GM23338 (cell line): ENCODE measurements around the gene ABCD1. TPM values are rescaled to one million over a fixed set of nuclear protein-coding genes. Genes with fewer than 3 reads are reported as not detected.

Source experiments
- ATAC-seq: fragments of 200-7000 bp; cut with Tn5 transposase; 3 replicates; pipeline ENCODE4 v1.9.1; 2020
- DNase-seq: peaks from one replicate; pipeline ENCODE4 v3.0.0-alpha.2; 2015; ENCODE audit warnings: low spot score
- H2AFZ ChIP-seq: fragments of 200-600 bp; sonication (generic); 2 replicates; pipeline ENCODE4 v1.8.0; 2016; ENCODE audit warnings: antibody characterized with exemption, mild to moderate bottlenecking, moderate library complexity
- H3F3A ChIP-seq: fragments of 200-600 bp; sonication (generic); replicated peaks from 2 replicates; pipeline ENCODE4 v1.8.0; 2017; ENCODE audit warnings: antibody characterized with exemption, mixed run types, low read depth
- H3K27ac ChIP-seq: fragments of 200-600 bp; sonication (generic); 2 replicates; pipeline ENCODE4 v1.6.1; 2016; ENCODE audit warnings: low read depth
- H3K27me3 ChIP-seq: fragments of 200-600 bp; sonication (generic); 2 replicates; pipeline ENCODE4 v1.8.0; 2016; ENCODE audit warnings: mild to moderate bottlenecking, mixed run types, moderate library complexity; ENCODE audit not compliant: insufficient read depth
- H3K36me3 ChIP-seq: fragments of 200-600 bp; sonication (generic); 2 replicates; pipeline ENCODE4 v1.8.0; 2016; ENCODE audit warnings: mild to moderate bottlenecking; ENCODE audit not compliant: insufficient read depth
- H3K4me1 ChIP-seq: fragments of 200-600 bp; sonication (generic); 2 replicates; pipeline ENCODE4 v1.8.0; 2016; ENCODE audit warnings: mild to moderate bottlenecking, moderate library complexity; ENCODE audit not compliant: insufficient read depth
- H3K4me2 ChIP-seq: fragments of 200-600 bp; sonication (generic); 2 replicates; pipeline ENCODE4 v1.7.1; 2017; ENCODE audit warnings: mixed run types
- H3K4me3 ChIP-seq: fragments of 200-600 bp; sonication (generic); 2 replicates; pipeline ENCODE4 v1.6.1; 2016; ENCODE audit warnings: mixed run types
- H3K79me2 ChIP-seq: fragments of 200-600 bp; sonication (generic); replicated peaks from 2 replicates; pipeline ENCODE4 v1.8.0; 2017; ENCODE audit warnings: mild to moderate bottlenecking; ENCODE audit not compliant: insufficient read depth
- H3K9me2 ChIP-seq: fragments of 200-600 bp; sonication (generic); 2 replicates; pipeline ENCODE4 v1.8.0; 2017; ENCODE audit not compliant: insufficient read depth
- H4K20me1 ChIP-seq: fragments of 200-600 bp; sonication (generic); replicated peaks from 2 replicates; pipeline ENCODE4 v1.8.0; 2017; ENCODE audit warnings: mild to moderate bottlenecking; ENCODE audit not compliant: insufficient read depth
- H3K27ac Mint-ChIP-seq: 2 replicates; pipeline ENCODE4 v1.8.0; 2020; ENCODE audit warnings: inconsistent platforms, mild to moderate bottlenecking, moderate library complexity, mixed read lengths
- H3K27me3 Mint-ChIP-seq: 3 replicates; pipeline ENCODE4 v1.8.0; 2022; ENCODE audit warnings: low read depth, mild to moderate bottlenecking, moderate library complexity, mixed read lengths, inconsistent platforms; ENCODE audit not compliant: insufficient read depth, poor library complexity
- H3K36me3 Mint-ChIP-seq: 3 replicates; pipeline ENCODE4 v1.8.0; 2021; ENCODE audit warnings: low read depth, mild to moderate bottlenecking, inconsistent platforms, moderate library complexity, mixed read lengths
- H3K4me1 Mint-ChIP-seq: 3 replicates; pipeline ENCODE4 v1.8.0; 2020; ENCODE audit warnings: mild to moderate bottlenecking, inconsistent platforms, mixed read lengths
- H3K4me3 Mint-ChIP-seq: 3 replicates; pipeline ENCODE4 v1.8.0; 2021; ENCODE audit warnings: moderate library complexity, mild to moderate bottlenecking, inconsistent platforms, mixed read lengths
- H3K9me3 Mint-ChIP-seq: 3 replicates; pipeline ENCODE4 v1.8.0; 2020; ENCODE audit warnings: moderate library complexity, mild to moderate bottlenecking, inconsistent platforms, mixed read lengths
- CREB1 ChIP-seq: fragments of 250-450 bp; sonication (Bioruptor Pico); IDR thresholded peaks from 2 replicates; pipeline ENCODE4 v1.5.0; 2020; ENCODE audit warnings: low read depth, mild to moderate bottlenecking, moderate library complexity
- ETS1 ChIP-seq: IDR thresholded peaks from 2 replicates; pipeline ENCODE4 v1.6.1; 2016; ENCODE audit warnings: antibody characterized with exemption
- JUNB ChIP-seq: IDR thresholded peaks from one replicate; pipeline ENCODE4 v1.6.1; 2016; ENCODE audit warnings: antibody characterized with exemption; ENCODE audit not compliant: unreplicated experiment
- NANOG ChIP-seq: IDR thresholded peaks from 2 replicates; pipeline ENCODE4 v1.6.1; 2016; ENCODE audit warnings: antibody characterized with exemption, borderline replicate concordance
- POLR2AphosphoS5 ChIP-seq: IDR thresholded peaks from 2 replicates; pipeline ENCODE4 v1.6.1; 2016; ENCODE audit warnings: antibody characterized with exemption, low read depth
- STAT1 ChIP-seq: IDR thresholded peaks from one replicate; pipeline ENCODE4 v1.6.1; 2016; ENCODE audit warnings: antibody characterized with exemption; ENCODE audit not compliant: unreplicated experiment
- ZNF114 ChIP-seq: fragments of 250-450 bp; sonication (Bioruptor Pico); IDR thresholded peaks from 2 replicates; pipeline ENCODE4 v1.5.0; 2020; ENCODE audit warnings: mild to moderate bottlenecking, moderate library complexity
- ZNF462 ChIP-seq: fragments of 250-450 bp; sonication (Bioruptor Pico); IDR thresholded peaks from 2 replicates; pipeline ENCODE4 v1.5.0; 2020; ENCODE audit warnings: mild to moderate bottlenecking, moderate library complexity
- polyA plus RNA-seq: library from polyadenylated mRNA; unstranded; fragments of >200 nt; fragmentation: Nextera tagmentation; extraction: Ambion mirVana; gene quantifications from 2 replicates; pipeline ENCODE4 v1.2.1, GENCODE V29; 2016
- total RNA-seq: library from RNA; depleted of rRNA; stranded (reverse); fragments of >200 nt; shearing (Covaris generic); gene quantifications from 2 replicates; pipeline ENCODE4 v1.2.3, GENCODE V29; 2014

Gene ABCD1
- total and polyA plus RNA-seq, 2 experiments from 2014 or later, result 2.4 to 8.9 TPM

- peaks cover 7% of the 10 kb centered on the region; the same call in 2 of the 3 replicates for H3K4me1 Mint-ChIP-seq
- no peaks in the 10 kb centered on the region for H3K36me3 Mint-ChIP-seq
- H3K27me3 Mint-ChIP-seq, result peaks cover 6% of the 10 kb centered on the region
- H3K9me3 Mint-ChIP-seq, result no peaks in the 10 kb centered on the region
- no peak for TF ChIP-seq CREB1 (CRISPR knock-in tag)
- TF ChIP-seq ZNF114 (CRISPR knock-in tag), result no peak
- no peak for TF ChIP-seq ZNF462
- no peak for TF ChIP-seq NANOG
- no peak for TF ChIP-seq STAT1
- H3K36me3 ChIP-seq, result no peaks in the 10 kb centered on the region
- no peak overlapping the region for H3K27ac Mint-ChIP-seq
- H2AFZ ChIP-seq, result no peak overlapping the region
- no peaks in the 10 kb centered on the region for H3F3A ChIP-seq
- no peaks in the 10 kb centered on the region for H3K79me2 ChIP-seq
- no peaks in the 10 kb centered on the region for H3K9me2 ChIP-seq
- no peaks in the 10 kb centered on the region for H3K27me3 ChIP-seq
- no peaks in the 10 kb centered on the region for H4K20me1 ChIP-seq
- H3K4me3 Mint-ChIP-seq, result no peak overlapping the region
- H3K27ac ChIP-seq, result no peak overlapping the region
- ATAC-seq (no peak), DNase-seq (no peak)
- no peaks in the 10 kb centered on the region for H3K4me1 ChIP-seq
- H3K4me3 ChIP-seq, result no peak overlapping the region
- H3K4me2 ChIP-seq, result no peak overlapping the region
Measured at GRCh38 chrX:153776120-153776599, 51.5 kb downstream of the ABCD1 start.

GRCh38 chrX:153776611-153777045 lies 52.0 kb downstream of the ABCD1 start:
- Mint-ChIP-seq H3K27me3 (peaks cover 6% of the 10 kb centered on the region), H3K9me3 (no peaks in the 10 kb centered on the region), H3K4me3 (no peak overlapping the region), H3K27ac (no peak overlapping the region), H3K36me3 (no peaks in the 10 kb centered on the region), H3K4me1 (peaks cover 7% of the 10 kb centered on the region; the same call in 2 of the 3 replicates)
- Histone ChIP-seq H3F3A (no peaks in the 10 kb centered on the region), H3K4me3 (no peak overlapping the region), H3K27ac (no peak overlapping the region), H4K20me1 (no peaks in the 10 kb centered on the region), H3K4me2 (no peak overlapping the region), H3K4me1 (no peaks in the 10 kb centered on the region), H3K27me3 (no peaks in the 10 kb centered on the region), H2AFZ (no peak overlapping the region), H3K79me2 (no peaks in the 10 kb centered on the region), H3K9me2 (no peaks in the 10 kb centered on the region), H3K36me3 (no peaks in the 10 kb centered on the region)
- no peak for DNase-seq
- ATAC-seq, result no peak
- no peak for TF ChIP-seq POLR2AphosphoS5
- TF ChIP-seq CREB1 (CRISPR knock-in tag), result no peak
- no peak for TF ChIP-seq ETS1
- no peak for TF ChIP-seq NANOG
- no peak for TF ChIP-seq JUNB
- TF ChIP-seq ZNF114 (CRISPR knock-in tag), result no peak
